Colonic mucosa (tissue), 4 donors: Measurements from ENCODE around the gene CCDC89. TPM values are rescaled to one million over a fixed set of nuclear protein-coding genes. Genes with fewer than 3 reads are reported as not detected.
A peak's percentile ranks its signal among the peaks of the same experiment; 100 is the strongest.

Experiments used
- DNase-seq: peaks from one replicate; pipeline ENCODE4 v3.0.0-alpha.2; 2020
- H3K27ac ChIP-seq: fragments of 200-600 bp; one replicate; pipeline ENCODE4 v1.8.0; 2021
- H3K27me3 ChIP-seq: fragments of 200-600 bp; one replicate; pipeline ENCODE4 v1.8.0; 2021
- H3K36me3 ChIP-seq: fragments of 200-600 bp; one replicate; pipeline ENCODE4 v1.8.0; 2021
- H3K4me1 ChIP-seq: fragments of 200-600 bp; one replicate; pipeline ENCODE4 v1.8.0; 2021; ENCODE audit warnings: mild to moderate bottlenecking
- H3K4me3 ChIP-seq: fragments of 200-600 bp; one replicate; pipeline ENCODE4 v1.8.0; 2021
- H3K9ac ChIP-seq, 2 donors: one replicate each; pipeline ENCODE4 v1.7.0; 2013; ENCODE audit warnings: control low read depth in 2 of 2, low read depth in 2 of 2, low read length in 2 of 2
- H3K9me3 ChIP-seq: fragments of 200-600 bp; one replicate; pipeline ENCODE4 v1.8.0; 2021
- CTCF ChIP-seq: fragments of 200-600 bp; IDR thresholded peaks from one replicate; pipeline ENCODE4 v1.8.0; 2022; ENCODE audit warnings: antibody characterized with exemption, mild to moderate bottlenecking
- intact Hi-C: fragments of 100-400 bp; cut with DNase I; formaldehyde crosslinking; loops from one replicate; pipeline ENCODE4 v1.14.1; 2022
- total RNA-seq, 2 donors: library from RNA; stranded (reverse); fragmentation: NEBNext Ultra II Directional in 1 of 2; extraction: Animal tissue kit (Norgen Biotek cat#: 25700) in 1 of 2; gene quantifications; one replicate each; pipeline ENCODE4 v1.2.1, GENCODE V29; 2021
- donor health status: healthy.
- donor health status: DM: no; HTN: no; CAD: no.
- donor health status: DM: no; HTN: no; CAD: no.

Gene CCDC89
- total RNA-seq, 2 donors from 2014 or later: 1.4 to 1.7 TPM

- intact Hi-C loops: no loop called here
- no peak for DNase-seq
- no peaks in the 10 kb centered on the region for H3K36me3 ChIP-seq
- no peaks in the 10 kb centered on the region for H3K27me3 ChIP-seq
- H3K9ac ChIP-seq: peak overlapping the region in 1 of 2 donors; percentile 94
- no peak for TF ChIP-seq CTCF
- H3K4me3 ChIP-seq: peak overlapping the region; percentile 66
- peak overlapping the region; percentile 84 for H3K27ac ChIP-seq
- H3K9me3 ChIP-seq: no peaks in the 10 kb centered on the region
- peaks cover 3% of the 10 kb centered on the region for H3K4me1 ChIP-seq
Observed at GRCh38 chr11:85647078-85647477, 38.9 kb downstream of the CCDC89 start.

GRCh38 chr11:85643191-85643614 is 42.8 kb downstream of the CCDC89 start:
- Histone ChIP-seq H3K9ac (no peak overlapping the region), H3K36me3 (no peaks in the 10 kb centered on the region), H3K27ac (no peak overlapping the region), H3K9me3 (no peaks in the 10 kb centered on the region), H3K4me1 (no peaks in the 10 kb centered on the region), H3K27me3 (no peaks in the 10 kb centered on the region), H3K4me3 (no peak overlapping the region)
- intact Hi-C loops: no loop called here
- TF ChIP-seq CTCF: no peak
- no peak for DNase-seq

- Histone ChIP-seq H3K4me1 (no peaks in the 10 kb centered on the region), H3K4me3 (no peak overlapping the region), H3K36me3 (peaks cover 6% of the 10 kb centered on the region), H3K9ac (no peak overlapping the region), H3K27ac (no peak overlapping the region), H3K27me3 (no peaks in the 10 kb centered on the region), H3K9me3 (no peaks in the 10 kb centered on the region)
- TF ChIP-seq CTCF: no peak
- no peak for DNase-seq
- intact Hi-C loops: no loop called here
Observed at GRCh38 chr11:85634747-85635146, 51.2 kb downstream of the CCDC89 start.

Other genes with a start within 250 kb of the CCDC89 start
- 1 to 10 TPM; 1.4 to 3.3 TPM for gene DLG2, start 58.9 kb downstream of the CCDC89 start, total RNA-seq
- 10 to 100 TPM; 43.5 to 47.7 TPM for gene TMEM126B, start 57.6 kb downstream of the CCDC89 start, total RNA-seq
- gene TMEM126A, start 38.2 kb downstream of the CCDC89 start, total RNA-seq: 10 to 100 TPM; 22.0 to 36.4 TPM
- gene CREBZF, start 21.1 kb downstream of the CCDC89 start, total RNA-seq: 10 to 100 TPM; 35.4 to 44.6 TPM
- gene SYTL2, start 124.9 kb upstream of the CCDC89 start, total RNA-seq: 100 to 1,000 TPM; 168 to 170 TPM
- not detected for gene CCDC83, start 169.2 kb upstream of the CCDC89 start, total RNA-seq